ENCODE measurements around the gene GALT.

- TF ChIP-seq, protein P1, sequence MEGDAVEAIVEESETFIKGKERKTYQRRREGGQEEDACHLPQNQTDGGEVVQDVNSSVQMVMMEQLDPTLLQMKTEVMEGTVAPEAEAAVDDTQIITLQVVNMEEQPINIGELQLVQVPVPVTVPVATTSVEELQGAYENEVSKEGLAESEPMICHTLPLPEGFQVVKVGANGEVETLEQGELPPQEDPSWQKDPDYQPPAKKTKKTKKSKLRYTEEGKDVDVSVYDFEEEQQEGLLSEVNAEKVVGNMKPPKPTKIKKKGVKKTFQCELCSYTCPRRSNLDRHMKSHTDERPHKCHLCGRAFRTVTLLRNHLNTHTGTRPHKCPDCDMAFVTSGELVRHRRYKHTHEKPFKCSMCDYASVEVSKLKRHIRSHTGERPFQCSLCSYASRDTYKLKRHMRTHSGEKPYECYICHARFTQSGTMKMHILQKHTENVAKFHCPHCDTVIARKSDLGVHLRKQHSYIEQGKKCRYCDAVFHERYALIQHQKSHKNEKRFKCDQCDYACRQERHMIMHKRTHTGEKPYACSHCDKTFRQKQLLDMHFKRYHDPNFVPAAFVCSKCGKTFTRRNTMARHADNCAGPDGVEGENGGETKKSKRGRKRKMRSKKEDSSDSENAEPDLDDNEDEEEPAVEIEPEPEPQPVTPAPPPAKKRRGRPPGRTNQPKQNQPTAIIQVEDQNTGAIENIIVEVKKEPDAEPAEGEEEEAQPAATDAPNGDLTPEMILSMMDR (IDR thresholded peaks at IDR 0.05) = no peak
- no peak for TF ChIP-seq POLR2A (IDR thresholded peaks at IDR 0.05)
Measured at GRCh38 chr9:34600908-34601307, 45.6 kb upstream of the GALT start.
